ENCODE results near the gene NR2C1.
"Not testable (repeated sequence)": the region's sequence is repeated elsewhere in the genome, so short reads cannot be mapped to it uniquely, and the experiment has no call there.

The NR2C1 gene

DNA sequence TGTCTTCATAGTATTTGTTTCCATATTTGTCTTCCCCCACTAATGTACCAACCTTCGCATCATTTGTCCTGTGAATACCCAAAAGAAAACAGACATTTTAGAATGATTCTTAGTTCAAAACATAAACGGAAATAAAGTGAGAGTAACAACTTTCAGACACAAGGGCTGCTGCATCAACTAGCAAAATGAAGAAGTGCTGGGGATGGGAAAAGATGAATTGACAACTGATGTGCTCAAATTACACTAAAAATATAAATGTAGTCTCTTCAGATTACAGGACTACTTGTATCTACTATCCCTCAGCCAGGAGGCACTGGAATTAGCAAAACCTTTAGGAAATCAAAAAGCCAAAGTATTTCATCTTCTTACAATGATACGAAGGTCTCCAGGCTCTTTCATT is 70.7 kb downstream of the NR2C1 start:
- no peak for DNase-seq (ENCODE audit: low read depth, low spot score)

DNA sequence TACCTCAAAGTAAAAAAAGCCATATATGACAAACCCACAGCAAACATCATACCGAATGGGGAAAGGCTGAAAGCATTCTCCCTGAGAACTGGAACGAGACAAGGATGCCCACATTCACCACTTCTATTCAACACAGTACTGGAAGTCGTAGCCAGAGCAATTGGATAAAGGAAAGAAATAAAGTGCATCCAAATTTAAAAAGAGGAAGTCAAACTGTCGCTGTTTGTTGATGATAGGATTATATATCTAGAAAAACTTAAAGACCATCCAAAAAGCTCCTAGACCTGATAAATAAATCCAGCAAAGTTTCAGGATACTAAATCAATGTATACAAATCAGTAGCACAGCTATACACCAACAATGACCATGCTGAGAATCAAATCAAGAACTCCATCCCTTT is 75.1 kb downstream of the NR2C1 start:
- DNase-seq (ENCODE audit: low read depth, low spot score): no peak

DNA sequence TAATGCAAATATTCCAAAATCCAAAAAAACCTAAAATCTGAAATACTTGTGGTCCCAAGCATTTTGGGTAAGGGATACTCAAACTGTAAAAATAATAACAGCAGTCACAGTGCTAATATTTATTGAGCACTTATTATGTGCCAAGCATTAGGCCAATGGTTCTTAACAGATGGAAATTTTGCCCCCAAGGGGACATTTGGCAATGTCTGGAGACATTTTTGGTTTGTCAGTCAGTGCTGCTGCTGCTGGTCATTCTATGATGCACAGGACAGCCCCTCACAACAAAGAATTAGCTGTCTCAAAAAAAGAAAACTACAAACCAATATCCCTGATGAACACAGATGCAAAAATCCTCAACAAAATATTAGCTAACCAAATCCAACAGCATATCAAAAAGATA is 75.7 kb downstream of the NR2C1 start:
- DNase-seq (ENCODE audit: low read depth, low spot score): no peak

DNA sequence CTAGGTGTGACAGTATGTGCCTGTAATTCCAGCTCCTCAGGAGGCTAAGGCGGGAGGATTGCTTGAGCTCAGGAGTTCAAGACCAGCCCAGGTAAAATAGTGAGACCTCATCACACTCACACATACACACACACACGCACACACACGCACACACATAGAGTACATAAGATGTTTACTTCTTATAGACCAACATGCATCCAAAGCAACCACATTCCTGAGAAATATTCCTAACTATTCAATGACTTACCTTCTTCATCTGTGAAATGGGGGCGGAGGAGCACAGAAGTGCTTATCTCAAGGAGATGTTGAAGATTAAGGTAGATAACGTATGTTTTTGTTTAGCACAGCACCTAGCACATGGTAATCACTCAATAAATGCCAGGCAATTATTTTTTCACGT is 76.4 kb downstream of the NR2C1 start:
- no peak for DNase-seq (ENCODE audit: low read depth, low spot score)

DNA sequence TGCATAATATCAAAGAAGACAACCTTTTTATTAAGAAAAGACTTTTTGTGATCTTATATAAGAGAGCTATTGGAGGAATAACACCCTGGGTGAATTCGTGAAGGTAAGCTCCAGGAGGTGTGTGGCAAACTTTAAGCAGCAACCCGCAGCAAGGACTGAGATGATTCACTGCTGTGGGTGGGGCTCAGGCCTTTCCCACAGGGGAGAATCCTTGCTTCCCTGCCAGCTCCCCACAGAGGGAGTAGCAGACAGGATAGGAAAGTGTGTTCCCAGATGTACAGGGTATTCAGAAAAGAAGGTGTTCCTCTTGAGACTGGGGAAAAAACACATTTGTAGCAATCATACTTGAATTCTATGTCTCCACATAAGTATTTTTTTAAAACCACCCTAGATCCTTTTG is 79.1 kb downstream of the NR2C1 start:
- DNase-seq (ENCODE audit: low read depth, low spot score): no peak

DNA sequence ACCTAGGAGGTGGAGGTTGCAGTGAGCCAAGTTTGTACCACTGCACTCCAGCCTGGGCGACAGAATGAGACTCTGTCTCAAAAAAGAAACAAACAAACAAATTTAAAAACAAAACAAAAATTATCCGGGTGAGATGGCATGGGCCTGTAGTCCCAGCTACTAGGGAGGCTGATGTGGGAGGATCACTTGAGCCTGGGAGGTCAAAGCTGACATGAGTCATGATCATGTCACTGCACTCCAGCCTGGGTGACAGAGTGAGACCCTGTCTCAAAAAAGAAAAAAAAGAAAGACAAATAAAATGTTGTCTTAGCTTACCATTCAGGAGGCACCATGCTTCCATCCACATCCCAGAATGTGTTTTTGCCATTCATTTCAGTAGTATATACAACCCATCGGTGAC is 79.6 kb downstream of the NR2C1 start:
- DNase-seq (ENCODE audit: low read depth, low spot score): not testable (repeated sequence)

DNA sequence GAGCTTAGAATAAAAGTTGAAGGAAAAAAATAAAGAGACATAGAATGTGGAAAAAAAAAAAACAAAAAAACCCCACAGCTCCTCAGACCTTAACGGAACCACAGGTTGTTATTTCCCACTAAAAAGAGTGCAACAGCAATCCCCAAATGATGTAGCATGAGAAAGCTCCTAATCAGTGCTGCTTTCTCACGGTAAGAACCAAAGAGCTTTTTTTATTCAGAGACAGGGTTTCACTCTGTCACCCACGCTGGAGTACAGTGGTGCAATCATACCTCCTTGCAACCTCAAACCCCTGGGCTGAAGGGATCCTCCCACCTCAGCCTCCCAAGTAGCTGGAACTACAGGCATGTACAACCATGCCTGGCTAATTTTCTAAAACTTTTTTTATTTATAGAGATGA is 83.2 kb downstream of the NR2C1 start:
- DNase-seq (ENCODE audit: low read depth, low spot score): no peak

DNA sequence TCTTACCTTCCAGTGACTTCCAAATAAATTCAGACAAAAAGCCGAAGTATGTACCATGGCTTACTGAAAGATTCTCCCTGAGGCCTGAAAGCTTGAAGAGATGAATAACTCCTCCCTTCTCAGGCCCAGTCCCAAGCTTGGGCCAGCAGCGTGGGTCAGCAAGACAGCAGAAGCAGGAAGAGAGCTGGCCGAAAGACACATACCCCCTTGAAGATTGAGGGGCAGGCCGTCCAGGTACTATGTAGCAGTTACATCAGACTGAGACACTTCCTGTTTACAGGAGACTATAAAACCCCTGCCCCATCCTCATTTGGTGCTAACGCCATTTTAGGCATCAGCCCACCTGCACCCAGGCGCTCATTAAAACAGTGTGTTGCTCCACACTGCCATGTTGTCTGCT is 84.9 kb downstream of the NR2C1 start:
- DNase-seq (ENCODE audit: low read depth, low spot score): no peak

DNA sequence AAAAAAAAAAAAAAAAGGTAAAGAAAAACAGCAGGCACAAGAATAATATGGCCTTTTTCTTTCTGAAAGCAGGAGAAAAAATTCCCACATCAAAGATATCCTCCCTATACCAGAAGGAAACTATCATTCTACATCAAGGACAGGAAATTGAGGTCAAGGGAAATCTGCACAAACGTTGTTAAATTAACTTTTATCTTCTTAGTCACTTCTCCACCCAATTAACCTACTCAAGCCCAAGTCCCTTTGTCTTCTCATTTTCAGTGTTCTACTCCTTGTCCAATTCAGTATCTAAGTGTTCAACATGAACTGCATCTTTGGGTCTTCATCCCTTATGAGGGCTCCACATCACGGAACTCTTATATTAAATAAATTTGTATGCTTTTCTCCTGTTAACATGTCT is 85.6 kb downstream of the NR2C1 start:
- DNase-seq (ENCODE audit: low read depth, low spot score): no peak

DNA sequence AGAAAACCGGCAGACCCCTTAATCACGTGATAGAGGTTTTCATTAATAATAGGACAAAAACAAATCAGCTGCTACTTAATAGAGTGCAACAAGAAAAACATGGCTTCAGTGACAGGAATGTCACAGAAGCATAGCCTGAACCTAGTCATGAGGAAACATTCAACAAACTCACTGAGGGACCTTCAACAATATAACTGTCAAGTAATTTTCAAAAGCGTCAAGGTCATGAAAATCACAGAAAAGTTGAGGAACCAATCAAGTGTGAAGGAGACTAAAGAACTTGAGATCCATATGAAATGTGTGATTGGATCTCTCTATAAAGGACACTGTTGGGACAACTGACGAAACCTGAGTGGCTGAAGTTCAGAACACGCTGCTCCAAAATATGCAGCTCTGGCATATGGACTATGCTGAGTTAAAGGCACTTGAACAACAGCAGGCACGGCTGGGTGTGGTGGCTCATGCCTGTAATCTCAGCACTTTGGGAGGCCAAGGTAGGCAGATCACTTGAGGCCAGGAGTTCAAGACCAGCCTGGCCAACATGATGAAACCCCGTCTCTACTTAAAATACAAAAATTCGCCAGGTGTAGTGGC is 86.2 kb downstream of the NR2C1 start:
- DNase-seq (ENCODE audit: low read depth, low spot score): no peak

DNA sequence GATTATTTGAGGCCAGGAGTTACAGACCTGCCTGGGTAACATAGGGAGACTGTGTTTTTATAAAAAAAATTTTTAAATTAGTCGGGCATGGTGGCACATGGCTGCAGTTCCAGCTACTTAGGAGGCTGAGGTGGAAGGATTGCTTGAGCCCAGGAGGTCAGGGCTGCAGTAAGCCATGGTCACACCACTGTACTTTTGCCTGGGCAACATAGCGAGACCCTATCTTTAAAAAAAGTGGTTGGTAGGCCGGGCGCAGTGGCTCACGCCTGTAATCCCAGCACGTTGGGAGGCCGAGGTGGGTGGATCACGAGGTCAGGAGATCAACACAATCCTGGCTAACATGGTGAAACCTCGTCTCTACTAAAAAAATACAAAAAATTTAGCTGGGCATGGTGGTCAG is 88.3 kb downstream of the NR2C1 start:
- DNase-seq (ENCODE audit: low read depth, low spot score): not testable (repeated sequence)

DNA sequence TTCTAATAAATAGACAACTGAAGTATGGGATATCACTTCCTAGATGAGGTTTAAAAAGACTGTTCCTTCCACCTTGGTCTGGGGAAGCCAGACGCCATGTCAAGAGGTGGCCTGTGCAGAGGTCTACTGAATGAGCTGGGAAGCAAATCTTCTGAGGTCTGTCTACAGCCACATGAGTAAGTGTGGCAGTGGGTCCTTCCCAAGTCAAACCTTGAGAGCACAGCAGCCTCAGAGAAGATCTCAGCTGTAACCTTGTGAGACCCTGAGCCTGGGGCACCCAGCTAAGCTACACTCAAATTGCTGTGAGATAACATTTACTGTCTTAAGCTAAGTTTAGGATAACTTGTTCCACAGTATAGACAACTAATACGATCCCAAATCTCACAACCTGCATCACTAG is 90.1 kb downstream of the NR2C1 start:
- DNase-seq (ENCODE audit: low read depth, low spot score): no peak

DNA sequence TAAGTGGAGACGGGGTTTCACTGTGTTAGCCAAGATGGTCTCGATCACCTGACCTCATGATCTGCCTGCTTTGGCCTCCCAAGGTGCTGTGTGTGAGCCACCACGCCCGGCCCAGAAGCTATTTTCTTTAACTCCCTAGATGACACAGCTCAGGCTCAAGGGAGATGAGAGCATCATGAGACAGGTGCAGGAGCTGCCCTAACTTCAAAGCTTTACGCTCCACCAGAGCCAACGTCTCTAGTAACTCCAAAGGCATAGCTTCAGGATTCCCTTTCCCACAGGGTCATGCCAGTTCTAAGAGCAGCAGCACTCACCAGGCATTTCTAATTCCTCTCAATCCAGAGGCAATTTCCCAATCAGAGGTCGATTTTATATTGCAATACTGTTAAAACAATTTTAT is 91.0 kb downstream of the NR2C1 start:
- no peak for DNase-seq (ENCODE audit: low read depth, low spot score)

DNA sequence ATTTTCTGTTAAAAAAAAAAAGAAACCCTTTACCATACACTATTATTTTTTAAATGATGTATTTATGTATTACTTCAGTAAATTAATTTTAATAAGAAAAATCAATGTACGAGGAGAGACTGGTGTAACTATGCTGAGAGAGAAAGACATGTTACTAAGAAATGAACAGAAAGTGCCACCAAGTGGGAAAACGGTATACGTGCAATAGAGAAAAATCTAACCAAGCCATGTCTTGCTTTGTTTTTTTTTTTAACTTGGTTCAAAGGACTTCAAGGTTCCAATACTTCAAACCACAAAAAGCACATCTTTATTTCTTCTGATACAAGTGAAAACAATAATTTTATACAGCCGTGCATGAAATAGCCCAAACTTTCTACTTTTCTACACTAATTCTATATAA is 92.8 kb downstream of the NR2C1 start:
- no peak for DNase-seq (ENCODE audit: low read depth, low spot score)

DNA sequence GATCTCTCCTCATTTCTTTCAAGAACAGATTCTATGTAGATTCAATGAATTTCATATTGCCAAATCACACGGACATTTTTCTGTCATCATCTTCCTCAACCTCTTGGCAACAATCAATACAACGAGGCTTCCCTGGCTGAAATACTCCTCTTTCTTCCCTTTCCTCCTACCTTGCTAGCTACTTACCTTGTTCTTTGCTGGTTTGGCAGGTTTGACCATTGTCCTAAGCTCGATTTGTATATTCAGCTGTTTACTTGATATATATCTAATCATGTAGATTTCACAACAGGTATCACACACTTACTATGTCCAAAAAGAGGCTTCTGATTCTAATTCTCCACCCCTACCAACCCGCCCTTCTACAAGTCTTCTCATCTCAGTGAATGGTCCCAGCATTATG is 93.5 kb downstream of the NR2C1 start:
- no peak for DNase-seq (ENCODE audit: low read depth, low spot score)

DNA sequence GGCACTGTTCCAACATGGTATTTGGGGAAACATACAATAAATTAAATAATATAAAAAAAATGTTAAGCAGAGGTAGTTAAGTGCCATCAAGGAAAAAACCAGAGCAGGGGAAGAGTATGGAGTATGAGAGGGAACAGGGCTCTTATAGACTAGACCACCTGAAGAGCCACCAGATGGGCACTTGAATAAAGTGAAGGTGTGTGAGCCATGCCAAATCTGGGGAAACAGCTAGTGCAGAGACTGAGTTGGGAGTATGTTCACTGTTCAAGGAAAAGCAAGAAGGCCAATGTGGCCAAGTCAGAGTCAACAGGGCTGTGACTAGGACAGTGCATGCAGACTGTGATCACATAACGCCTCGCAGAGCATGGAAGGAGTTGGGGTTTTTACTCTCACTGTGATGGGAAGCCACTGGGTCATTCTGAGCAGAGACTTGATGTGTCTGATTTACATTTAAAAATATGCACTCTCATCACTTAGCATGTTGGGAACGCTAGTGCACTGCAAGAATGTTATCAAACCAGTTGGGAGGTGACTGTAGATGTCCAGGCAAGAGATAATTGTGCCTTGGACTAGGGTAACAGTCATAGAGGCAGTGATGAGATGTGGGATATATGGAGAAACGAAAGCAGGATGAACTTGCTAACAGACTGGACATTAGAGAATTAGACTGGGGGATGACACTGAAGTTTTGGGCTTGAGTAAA is 95.5 kb downstream of the NR2C1 start:
- DNase-seq (ENCODE audit: low read depth, low spot score): no peak

DNA sequence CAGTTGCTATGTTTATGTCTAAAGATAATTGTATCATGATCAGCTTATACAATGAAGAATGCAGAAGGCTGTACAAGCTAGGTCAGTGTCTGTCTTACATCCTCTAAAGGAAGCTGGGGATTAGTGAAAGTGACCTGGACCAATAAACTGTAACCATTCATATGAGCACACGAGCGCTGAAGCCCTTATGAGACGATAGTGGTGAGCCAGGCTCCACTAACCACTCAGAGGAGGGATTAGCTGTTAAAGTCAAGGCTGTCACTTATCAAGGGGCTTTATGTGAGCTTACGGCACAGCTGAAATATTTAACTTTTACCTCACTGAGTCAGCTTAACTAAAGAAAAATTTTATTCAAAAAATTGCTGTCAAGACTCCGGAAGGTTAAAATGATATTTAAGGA is 100.2 kb downstream of the NR2C1 start:
- no peak for DNase-seq (ENCODE audit: low read depth, low spot score)

DNA sequence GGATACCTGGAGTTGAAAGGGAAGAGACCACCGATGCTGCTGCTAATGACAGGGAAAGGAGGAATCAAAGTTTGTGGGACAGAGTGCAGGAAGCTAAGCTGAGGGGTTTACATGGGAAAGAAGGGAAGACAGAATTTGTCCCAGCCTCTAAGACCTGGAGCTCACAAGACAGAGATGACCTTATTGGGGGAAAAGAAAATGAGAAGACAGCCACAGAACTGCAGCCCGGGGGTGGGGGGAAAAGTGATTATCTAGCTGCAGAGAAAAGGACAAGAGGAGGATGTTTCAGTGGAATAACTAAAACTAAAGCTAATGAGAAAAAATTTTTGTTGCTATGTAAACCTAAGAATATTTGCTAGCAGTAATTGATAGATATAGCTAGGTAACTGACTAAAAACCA is 100.6 kb downstream of the NR2C1 start:
- DNase-seq (ENCODE audit: low read depth, low spot score): no peak

DNA sequence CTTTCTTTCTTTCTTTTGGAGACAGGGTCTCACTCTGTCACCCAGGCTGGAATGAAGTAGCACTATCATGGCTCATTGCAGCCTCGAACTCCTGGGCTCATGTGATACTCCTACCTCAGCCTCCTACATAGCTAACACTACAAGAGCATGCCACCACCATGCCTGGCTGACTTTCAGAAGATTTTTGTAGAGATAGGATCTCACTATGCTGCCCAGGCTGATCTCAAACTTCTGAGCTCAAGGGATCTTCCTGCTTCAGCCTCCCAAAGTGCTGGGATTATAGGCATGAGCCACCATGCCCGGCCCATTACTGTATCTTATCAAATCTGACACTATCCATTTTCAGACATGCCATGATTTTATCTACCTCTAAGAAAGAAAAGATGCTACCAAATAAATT is 101.5 kb downstream of the NR2C1 start:
- DNase-seq (ENCODE audit: low read depth, low spot score): no peak

DNA sequence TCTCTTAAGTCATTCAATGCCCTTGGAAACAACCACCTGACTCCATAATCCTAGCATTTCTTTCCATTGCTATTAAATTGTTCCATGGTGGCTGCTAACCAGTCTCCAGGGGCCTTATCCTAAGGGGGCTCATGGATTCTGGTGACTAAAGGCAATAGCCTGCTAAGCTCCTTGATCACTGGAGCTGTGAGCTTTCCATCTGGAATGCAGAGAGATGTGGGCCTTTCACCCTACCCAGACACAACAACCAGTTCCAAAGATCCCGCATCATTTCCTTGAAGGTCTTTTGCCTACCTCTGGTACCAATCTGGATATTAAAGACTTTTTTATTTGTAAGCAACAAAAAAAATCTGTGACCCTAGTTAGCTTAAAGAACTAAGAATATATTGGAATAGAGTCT is 102.9 kb downstream of the NR2C1 start:
- DNase-seq (ENCODE audit: low read depth, low spot score): no peak

Measured in iPS DF 19.7 (cell line).